Stimulated activated CD8-positive, alpha-beta memory T cell treated with anti-CD3 and anti-CD28 coated beads, Interleukin-2, amount 100 ng/mL, for 1 hour (primary cell): ENCODE data around the gene ADCY7.
"Not testable (repeated sequence)": the region's sequence is repeated elsewhere in the genome, so short reads cannot be mapped to it uniquely, and the experiment has no call there.

Experiments
- DNase-seq, 2 donors: peaks; one replicate each; pipeline ENCODE4 v3.0.0-alpha.2; 2020; ENCODE audit warnings: low read depth in 2 of 2

ADCY7 gene

GRCh38 chr16:50266337-50267091 is at the start of gene ADCY7:
Gene ADCY7, plus strand, starts transcription at chr16:50266551. Its CDS starts 21,629 bp downstream, at chr16:50288180.
- DNase-seq: peak; percentile 68 to 69

- no peak for DNase-seq
Measured at GRCh38 chr16:50219402-50219975, 46.9 kb upstream of the ADCY7 start.

GRCh38 chr16:50224286-50224685 is 42.1 kb upstream of the ADCY7 start:
- no peak for DNase-seq

- no peak for DNase-seq
Measured at GRCh38 chr16:50227120-50227519, 39.2 kb upstream of the ADCY7 start.

- DNase-seq: no peak
Measured at GRCh38 chr16:50227665-50228064, 38.7 kb upstream of the ADCY7 start.

- DNase-seq: no peak
Measured at GRCh38 chr16:50228364-50228868, 37.9 kb upstream of the ADCY7 start.

- DNase-seq: no peak
Measured at GRCh38 chr16:50229149-50229726, 37.1 kb upstream of the ADCY7 start.

- no peak for DNase-seq
Measured at GRCh38 chr16:50234771-50235556, 31.4 kb upstream of the ADCY7 start.

GRCh38 chr16:50235581-50235980 is 30.8 kb upstream of the ADCY7 start:
- no peak for DNase-seq

GRCh38 chr16:50238314-50238713 is 28.0 kb upstream of the ADCY7 start:
- no peak for DNase-seq

- no peak for DNase-seq
Measured at GRCh38 chr16:50238868-50239301, 27.5 kb upstream of the ADCY7 start.

- not testable (repeated sequence) for DNase-seq
Measured at GRCh38 chr16:50243024-50243423, 23.3 kb upstream of the ADCY7 start.

GRCh38 chr16:50244140-50244503 is 22.2 kb upstream of the ADCY7 start:
- DNase-seq: no peak

- no peak for DNase-seq
Measured at GRCh38 chr16:50244504-50245416, 21.6 kb upstream of the ADCY7 start.

GRCh38 chr16:50245417-50246298 is 20.7 kb upstream of the ADCY7 start:
- DNase-seq: peak in 1 of 2 donors; percentile 37

GRCh38 chr16:50246299-50247122 is 19.8 kb upstream of the ADCY7 start:
- no peak for DNase-seq

- no peak for DNase-seq
Measured at GRCh38 chr16:50247123-50247905, 19.0 kb upstream of the ADCY7 start.

- no peak for DNase-seq
Measured at GRCh38 chr16:50247906-50248608, 18.3 kb upstream of the ADCY7 start.
